ENCODE measurements around the gene EPHA10. TPM values are rescaled to one million over a fixed set of nuclear protein-coding genes. Genes with fewer than 3 reads are reported as not detected.

The EPHA10 gene
- total RNA-seq, 1 experiment from 2014 or later, result 1.3 TPM

GRCh38 chr1:37807555-37808368 lies 42.8 kb upstream of the EPHA10 start, which contains the start of the genes C1orf122 and YRDC:
Gene C1orf122, plus strand, starts transcription at chr1:37807790. Its CDS starts 615 bp downstream, at chr1:37808405.
Gene YRDC, minus strand, starts transcription at chr1:37808208. Its CDS starts 28 bp downstream, at chr1:37808180.
- peak; percentile 82 for ATAC-seq
- no peaks in the 10 kb centered on the region for H3K9me3 Mint-ChIP-seq
- CTCF ChIA-PET, result interaction anchor here (0.6 to 2.9 kb wide), 11 partner anchors 13 to 222 kb away, joined by 3 to 34 read pairs (median 4); partner anchors contain the start of genes EPHA10 and MTF1
- TF ChIP-seq CREM (CRISPR knock-in tag; IDR thresholded peaks at IDR 0.05), result peak; percentile 90
- no peak for TF ChIP-seq JAZF1 (CRISPR knock-in tag; IDR thresholded peaks at IDR 0.05)
- TF ChIP-seq TP53 (CRISPR knock-in tag; IDR thresholded peaks at IDR 0.05), result no peak; the same call in 1 of the 2 replicates
- no peak for TF ChIP-seq ATF2 (CRISPR knock-in tag; IDR thresholded peaks at IDR 0.05; ENCODE audit: borderline replicate concordance, low read depth)
- peak; percentile 74; the same call in 1 of the 2 replicates for TF ChIP-seq MAX (CRISPR knock-in tag; IDR thresholded peaks at IDR 0.05)
- TF ChIP-seq ZMAT4 (CRISPR knock-in tag; IDR thresholded peaks at IDR 0.05), result no peak
- TF ChIP-seq JUN (CRISPR knock-in tag; IDR thresholded peaks at IDR 0.05), result peak; percentile 87
- no peak for TF ChIP-seq ZBTB43 (CRISPR knock-in tag; IDR thresholded peaks at IDR 0.05)
- no peak for TF ChIP-seq ATF3 (CRISPR knock-in tag; conservative IDR thresholded peaks at IDR 0.05)
- TF ChIP-seq FOXP1 (CRISPR knock-in tag; IDR thresholded peaks at IDR 0.05; ENCODE audit: borderline replicate concordance), result 0 out of 2 replicates have a peak, but pooled peaks have one; percentile 20
- TF ChIP-seq ETV6 (CRISPR knock-in tag; IDR thresholded peaks at IDR 0.05), result peak; percentile 36
- no peak for TF ChIP-seq FOXP4 (CRISPR knock-in tag; IDR thresholded peaks at IDR 0.05)
- no peak for TF ChIP-seq ZNF317 (CRISPR knock-in tag; IDR thresholded peaks at IDR 0.05; ENCODE audit: borderline replicate concordance, low read depth)
- TF ChIP-seq SOX15 (CRISPR knock-in tag; IDR thresholded peaks at IDR 0.05), result no peak
- TF ChIP-seq KAT7 (CRISPR knock-in tag; IDR thresholded peaks at IDR 0.05; ENCODE audit: borderline replicate concordance), result 0 out of 2 replicates have a peak, but pooled peaks have one; percentile 60
- peak; percentile 39; the same call in 1 of the 2 replicates for TF ChIP-seq HMGXB4 (CRISPR knock-in tag; IDR thresholded peaks at IDR 0.05)
- TF ChIP-seq SP1 (CRISPR knock-in tag; conservative IDR thresholded peaks at IDR 0.05), result peak; percentile 77
- TF ChIP-seq PREB (CRISPR knock-in tag; IDR thresholded peaks at IDR 0.05; ENCODE audit: borderline replicate concordance), result no peak
- no peak for TF ChIP-seq TCF7 (CRISPR knock-in tag; IDR thresholded peaks at IDR 0.05; ENCODE audit: low read depth)
- no peak for TF ChIP-seq AR (CRISPR knock-in tag; IDR thresholded peaks at IDR 0.05)
- peak; percentile 29; the same call in 1 of the 2 replicates for TF ChIP-seq ZNF671 (CRISPR knock-in tag; IDR thresholded peaks at IDR 0.05)

More at GRCh38 chr1:37807555-37808368, 42.8 kb upstream of the EPHA10 start, which contains the start of the genes C1orf122 and YRDC:
- H3K4me3 Mint-ChIP-seq, result peak within 1 kb of the TSS; percentile 88
- peaks cover 34% of the 10 kb centered on the region for H3K36me3 Mint-ChIP-seq
- peak; percentile 95 for DNase-seq (ENCODE audit: low spot score)
- peak within 1 kb of the TSS; percentile 78 for H3K27ac Mint-ChIP-seq
- H3K4me1 Mint-ChIP-seq, result peaks cover 11% of the 10 kb centered on the region; the same call in 1 of the 2 replicates
- H3K27me3 Mint-ChIP-seq (ENCODE audit: low read depth), result no peaks in the 10 kb centered on the region
- POLR2A ChIA-PET, result interaction anchor here (0.5 to 2.4 kb wide), 9 partner anchors 13 to 1607 kb away, joined by 3 to 16 read pairs (median 4); partner anchors contain the start of genes CDCA8, MANEAL and MTF1

Data from WTC11 (cell line).